Astrocyte (in vitro differentiated cells and primary cell): ENCODE results near the gene TMEM86A.

Source experiments
- EZH2 ChIP-seq: IDR thresholded peaks from 2 replicates; pipeline ENCODE4 v1.6.1; 2012; ENCODE audit warnings: mild to moderate bottlenecking, low read length, inconsistent platforms; ENCODE audit not compliant: insufficient read depth
- TF ChIP-seq, protein P1 (sequence below): IDR thresholded peaks from 2 replicates; pipeline ENCODE4 v1.5.1; 2011; ENCODE audit warnings: low read depth, mild to moderate bottlenecking, inconsistent platforms, low read length, moderate library complexity; ENCODE audit not compliant: insufficient read depth

GRCh38 chr11:18701614-18702216 lies 3.1 kb downstream of the TMEM86A start:
- TF ChIP-seq, protein P1, sequence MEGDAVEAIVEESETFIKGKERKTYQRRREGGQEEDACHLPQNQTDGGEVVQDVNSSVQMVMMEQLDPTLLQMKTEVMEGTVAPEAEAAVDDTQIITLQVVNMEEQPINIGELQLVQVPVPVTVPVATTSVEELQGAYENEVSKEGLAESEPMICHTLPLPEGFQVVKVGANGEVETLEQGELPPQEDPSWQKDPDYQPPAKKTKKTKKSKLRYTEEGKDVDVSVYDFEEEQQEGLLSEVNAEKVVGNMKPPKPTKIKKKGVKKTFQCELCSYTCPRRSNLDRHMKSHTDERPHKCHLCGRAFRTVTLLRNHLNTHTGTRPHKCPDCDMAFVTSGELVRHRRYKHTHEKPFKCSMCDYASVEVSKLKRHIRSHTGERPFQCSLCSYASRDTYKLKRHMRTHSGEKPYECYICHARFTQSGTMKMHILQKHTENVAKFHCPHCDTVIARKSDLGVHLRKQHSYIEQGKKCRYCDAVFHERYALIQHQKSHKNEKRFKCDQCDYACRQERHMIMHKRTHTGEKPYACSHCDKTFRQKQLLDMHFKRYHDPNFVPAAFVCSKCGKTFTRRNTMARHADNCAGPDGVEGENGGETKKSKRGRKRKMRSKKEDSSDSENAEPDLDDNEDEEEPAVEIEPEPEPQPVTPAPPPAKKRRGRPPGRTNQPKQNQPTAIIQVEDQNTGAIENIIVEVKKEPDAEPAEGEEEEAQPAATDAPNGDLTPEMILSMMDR, result no peak
- no peak for TF ChIP-seq EZH2
